Endometrial microvascular endothelial cells (primary cell): ENCODE results near the gene ROBO2. TPM values are rescaled to one million over a fixed set of nuclear protein-coding genes. Genes with fewer than 3 reads are reported as not detected.

Source experiments
- in situ Hi-C: cut with HindIII; loops from 2 replicates; pipeline ENCODE4 v1.10.0; 2017; ENCODE audit warnings: low sequenced_read_pairs, low pct_unique_long_range_greater_than_20kb; ENCODE audit errors: inconsistent ontology term
- total RNA-seq: library from RNA; depleted of rRNA; stranded (reverse); fragments of >200 nt; gene quantifications from one replicate; pipeline ENCODE4 v1.2.3, GENCODE V29; 2015; ENCODE audit errors: inconsistent ontology term

Gene ROBO2
- total RNA-seq, 1 donor from 2014 or later, result 0.09 TPM

DNA sequence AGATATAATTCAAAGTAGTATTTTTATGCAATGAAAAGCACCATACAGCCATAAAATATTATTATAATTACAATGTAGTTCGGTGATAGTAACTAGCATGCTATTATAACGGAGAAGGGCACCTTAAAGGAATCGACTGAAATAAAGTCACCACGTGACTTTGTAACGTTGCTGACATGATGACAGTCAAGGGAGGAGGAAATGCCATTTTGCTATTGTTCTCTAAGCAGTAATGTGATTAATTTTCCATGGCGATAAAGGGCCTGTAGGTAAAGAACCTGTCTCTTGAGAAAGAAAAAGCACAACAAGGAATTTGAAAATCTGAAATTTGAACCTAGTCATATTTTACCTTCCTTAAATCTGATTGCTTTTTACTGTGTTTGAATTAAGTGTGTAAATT is 526.2 kb downstream of the ROBO2 start:
- in situ Hi-C loops, result no loop called here

DNA sequence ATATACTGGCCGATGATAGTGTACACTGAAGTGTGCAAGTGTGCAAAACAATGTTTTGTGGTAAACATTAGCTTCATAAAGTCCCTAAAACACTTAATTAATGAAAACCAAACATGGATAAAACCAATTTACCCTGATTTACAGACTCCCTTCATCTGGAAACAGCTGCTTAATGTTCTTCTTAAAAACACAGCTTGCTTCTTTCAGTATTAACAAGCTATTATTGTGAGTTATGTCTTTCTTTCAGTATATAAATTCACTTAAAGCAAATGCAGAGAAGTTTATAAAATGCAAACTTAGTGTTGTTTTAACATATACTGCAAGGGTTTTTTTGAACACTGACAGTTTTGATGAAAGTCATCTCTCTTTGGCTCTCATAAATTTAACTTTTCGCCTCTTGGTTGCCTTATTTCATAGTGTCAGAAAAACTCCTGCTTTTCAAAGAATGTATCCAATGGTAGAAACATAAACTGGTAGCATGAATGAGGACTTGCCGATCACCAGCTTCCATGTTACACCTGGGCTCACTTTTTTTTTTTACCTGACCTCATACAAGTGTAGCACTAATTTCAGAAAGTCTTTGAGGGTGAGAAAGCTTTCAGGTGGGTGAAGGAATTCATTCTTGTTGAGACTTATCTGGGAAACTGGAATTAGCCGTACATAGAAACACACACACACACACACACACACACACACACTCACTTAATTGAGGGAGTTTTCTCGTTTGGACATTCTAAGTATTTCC is 532.2 kb downstream of the ROBO2 start:
- in situ Hi-C loops, result no loop called here

DNA sequence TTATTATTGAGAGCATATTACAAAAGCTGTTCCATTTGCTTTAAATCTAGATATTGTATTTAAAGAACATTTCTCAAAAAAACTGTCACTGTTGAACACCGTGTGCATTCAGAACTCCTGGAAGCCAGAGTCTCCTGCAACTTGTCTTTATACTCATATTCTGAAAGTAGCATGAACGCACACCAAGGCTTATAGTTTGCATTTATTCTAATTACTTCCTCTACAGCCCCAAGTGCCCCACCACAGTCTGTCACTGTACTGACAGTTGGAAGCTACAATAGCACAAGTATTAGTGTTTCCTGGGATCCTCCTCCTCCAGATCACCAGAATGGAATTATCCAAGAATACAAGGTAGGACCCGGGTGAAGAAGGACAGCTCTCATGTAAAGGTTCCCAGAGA is 537.4 kb downstream of the ROBO2 start:
- in situ Hi-C loops, result no loop called here

DNA sequence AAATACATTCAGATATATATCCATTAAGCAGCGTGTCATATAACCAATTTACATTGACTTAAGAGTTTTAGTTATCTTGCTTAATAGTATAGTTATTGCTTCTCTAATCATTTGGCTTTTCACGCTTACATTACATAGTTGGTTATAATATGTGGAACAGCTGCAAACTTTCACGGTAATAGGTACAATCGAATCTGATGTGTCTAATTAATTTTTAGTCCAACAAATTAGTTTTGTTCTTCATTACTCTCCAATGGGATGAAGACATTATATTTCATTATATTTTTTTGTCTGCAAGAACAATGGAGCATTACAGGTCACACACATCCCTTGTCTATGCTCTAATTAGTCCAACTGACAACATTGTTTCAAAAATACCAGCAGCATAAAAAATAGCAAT is 546.3 kb downstream of the ROBO2 start:
- in situ Hi-C loops, result no loop called here

DNA sequence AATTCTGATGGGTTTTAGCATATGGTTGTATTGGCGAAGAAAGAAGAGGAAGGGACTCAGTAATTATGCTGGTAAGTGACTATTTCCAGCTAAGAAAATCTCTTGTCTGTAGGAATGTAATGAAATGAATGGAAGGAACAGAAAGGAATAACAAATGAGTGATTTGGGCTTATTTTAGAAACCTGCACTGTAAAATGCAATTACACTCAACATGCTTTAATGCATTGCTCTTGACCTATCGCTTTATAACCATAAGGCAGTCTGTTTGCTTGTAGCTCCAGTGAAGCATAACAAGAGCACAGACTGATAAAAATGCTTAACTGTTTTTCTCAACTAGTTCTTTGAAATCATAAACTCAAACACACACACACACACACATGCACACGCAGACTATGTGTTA is 549.0 kb downstream of the ROBO2 start:
- in situ Hi-C loops, result no loop called here

DNA sequence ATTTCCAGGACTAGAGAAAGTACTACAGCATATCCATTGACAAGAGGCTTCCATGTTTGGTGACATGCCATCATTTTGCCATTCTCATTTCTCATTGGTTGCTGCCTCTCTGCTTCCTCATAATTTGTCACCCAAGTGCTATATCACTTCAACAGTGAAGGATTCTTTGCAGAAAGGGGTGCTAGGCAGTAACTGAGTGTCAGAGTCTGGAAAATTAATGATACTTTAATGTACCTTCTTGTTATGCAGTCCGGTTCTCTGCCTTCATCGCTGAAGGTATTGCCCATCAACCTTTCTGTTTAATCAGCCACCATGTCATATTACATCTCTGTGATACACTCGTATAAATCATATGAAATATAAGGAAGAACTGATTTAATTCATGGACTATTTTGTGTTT is 550.3 kb downstream of the ROBO2 start:
- in situ Hi-C loops, result no loop called here

DNA sequence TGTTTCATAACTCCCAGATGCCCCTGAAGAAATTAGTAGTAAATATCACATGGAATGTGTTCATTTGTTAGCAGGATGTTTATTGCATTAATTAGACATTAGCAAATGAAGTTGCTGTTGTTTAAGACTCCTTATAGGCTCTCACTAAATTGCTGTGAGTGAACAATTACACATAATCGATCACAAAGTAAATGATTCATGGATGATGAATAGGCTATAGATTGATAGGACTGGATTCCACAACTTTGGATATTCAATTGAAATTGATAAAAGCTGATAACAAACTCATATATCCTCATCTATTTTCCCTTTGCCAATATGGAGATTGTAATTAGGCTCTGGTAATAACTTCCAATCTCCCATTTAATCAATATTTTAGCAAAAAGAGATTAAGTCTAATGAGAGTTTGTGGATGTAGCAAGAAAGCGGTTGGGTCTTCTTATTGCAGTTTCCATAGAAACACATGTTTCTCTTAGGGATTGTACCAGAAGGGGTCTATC is 555.5 kb downstream of the ROBO2 start:
- in situ Hi-C loops, result no loop called here

DNA sequence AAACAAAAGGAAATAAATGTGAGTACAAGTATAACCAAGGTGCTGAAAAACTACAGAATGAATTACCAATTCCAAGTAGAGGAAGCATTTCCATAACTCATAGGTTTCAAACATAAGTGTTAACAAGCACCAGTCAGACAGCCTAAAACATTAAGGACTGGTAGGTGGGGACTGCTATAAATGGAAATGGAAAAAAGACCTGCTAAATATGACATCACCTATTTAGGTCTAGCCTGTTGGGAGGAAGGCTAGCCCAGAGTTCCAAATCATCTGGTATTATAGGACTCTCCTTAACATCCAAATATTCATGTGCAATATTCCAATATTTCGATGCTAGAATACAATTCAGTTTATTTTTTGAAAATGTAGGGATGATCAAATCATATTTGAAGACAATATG is 560.0 kb downstream of the ROBO2 start:
- in situ Hi-C loops, result no loop called here

DNA sequence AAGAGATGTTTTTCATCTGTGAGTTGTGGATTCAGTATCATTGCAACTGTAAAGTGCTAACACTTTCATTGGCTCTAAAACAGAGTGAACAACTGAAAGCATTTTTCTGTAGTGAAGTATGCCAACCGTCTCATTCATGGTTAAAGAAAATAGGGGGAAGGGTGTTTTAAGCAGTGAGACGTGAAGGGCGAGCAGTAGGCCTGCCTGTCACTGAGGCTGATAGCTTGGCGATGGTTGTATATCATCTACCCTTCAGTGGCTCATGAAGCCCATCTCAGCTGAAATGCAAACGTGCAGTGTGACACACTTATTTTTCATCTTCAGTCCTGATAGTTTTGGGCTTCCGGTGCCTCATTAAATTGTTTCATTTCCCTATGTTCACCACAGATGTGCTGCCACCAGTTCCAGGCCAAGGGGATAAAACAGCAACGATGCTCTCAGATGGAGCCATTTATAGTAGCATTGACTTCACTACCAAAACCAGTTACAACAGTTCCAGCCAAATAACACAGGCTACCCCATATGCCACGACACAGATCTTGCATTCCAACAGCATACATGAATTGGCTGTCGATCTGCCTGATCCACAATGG is 562.0 kb downstream of the ROBO2 start:
- in situ Hi-C loops, result no loop called here

DNA sequence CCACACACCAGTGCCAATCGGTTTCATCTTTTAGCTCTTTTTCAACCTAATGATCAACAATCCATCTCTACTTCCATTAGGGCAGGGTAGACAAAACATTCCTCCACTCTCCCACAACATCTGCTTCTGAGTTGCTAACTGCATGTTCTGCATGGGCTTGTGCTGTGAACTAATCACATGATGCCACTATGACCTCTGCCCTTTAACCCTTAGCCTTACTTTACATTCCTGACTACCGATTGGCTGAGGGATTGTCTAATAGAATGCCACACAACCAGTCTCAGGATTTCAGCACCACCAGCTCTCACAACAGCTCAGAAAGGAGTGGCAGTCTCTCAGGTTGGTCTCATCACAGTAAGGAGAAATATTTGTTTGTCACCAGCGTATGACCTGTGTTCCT is 562.8 kb downstream of the ROBO2 start:
- in situ Hi-C loops, result no loop called here

DNA sequence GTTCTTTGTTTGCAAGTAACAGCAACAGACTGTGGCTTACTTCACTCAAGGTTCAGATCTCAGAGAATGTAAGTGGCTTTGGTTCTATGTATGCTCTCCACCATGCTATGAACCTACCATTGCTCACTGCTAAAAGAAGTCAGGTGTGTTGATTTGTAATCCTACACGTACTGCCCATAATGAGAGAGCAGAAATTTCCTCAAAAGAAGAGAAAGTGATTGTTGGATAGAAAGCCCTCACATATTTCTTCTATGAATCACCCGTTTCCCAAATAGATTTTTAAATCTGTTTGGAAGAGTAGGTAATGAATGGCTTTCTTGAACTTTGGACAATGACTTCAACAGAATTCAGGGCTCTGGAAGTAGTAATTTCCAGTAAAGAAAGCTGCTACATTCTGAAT is 565.4 kb downstream of the ROBO2 start:
- in situ Hi-C loops, result no loop called here

DNA sequence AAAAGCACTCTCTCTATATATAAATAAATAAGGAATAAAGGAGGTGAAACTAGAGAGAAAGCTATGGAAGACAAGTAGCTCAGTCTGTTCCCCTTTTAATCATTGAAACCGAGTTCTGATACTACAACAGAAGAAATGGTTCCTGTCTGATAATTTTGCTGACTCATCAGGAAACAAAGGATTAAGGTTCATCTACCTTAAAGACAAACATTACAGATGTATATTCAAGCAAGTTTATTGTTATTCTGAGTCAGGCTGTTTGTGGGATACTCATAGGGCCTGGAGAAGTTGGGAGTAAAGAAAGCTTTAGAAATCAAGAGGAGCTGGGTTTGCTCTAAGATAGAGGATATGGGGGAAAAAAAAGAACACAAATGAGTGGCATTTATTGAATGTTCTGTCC is 566.0 kb downstream of the ROBO2 start:
- in situ Hi-C loops, result no loop called here

DNA sequence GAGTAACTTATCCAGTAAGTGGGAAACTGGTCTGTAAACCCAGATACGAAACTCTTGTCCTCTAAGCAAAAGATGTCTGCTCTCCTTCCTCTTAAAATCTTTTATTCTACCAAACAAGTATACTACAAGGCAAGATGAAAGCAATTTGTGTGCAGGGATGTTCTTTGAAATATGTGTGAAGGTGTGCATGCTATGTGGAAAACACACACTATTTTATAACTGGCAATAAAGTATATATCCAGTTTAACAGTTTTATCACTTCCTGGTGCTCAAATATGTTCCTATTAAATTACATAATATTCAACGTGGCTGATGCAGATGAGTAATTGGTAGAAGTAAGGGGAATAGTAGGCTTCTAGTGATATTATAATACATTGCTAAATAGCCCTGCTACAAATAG is 566.5 kb downstream of the ROBO2 start:
- in situ Hi-C loops, result no loop called here

DNA sequence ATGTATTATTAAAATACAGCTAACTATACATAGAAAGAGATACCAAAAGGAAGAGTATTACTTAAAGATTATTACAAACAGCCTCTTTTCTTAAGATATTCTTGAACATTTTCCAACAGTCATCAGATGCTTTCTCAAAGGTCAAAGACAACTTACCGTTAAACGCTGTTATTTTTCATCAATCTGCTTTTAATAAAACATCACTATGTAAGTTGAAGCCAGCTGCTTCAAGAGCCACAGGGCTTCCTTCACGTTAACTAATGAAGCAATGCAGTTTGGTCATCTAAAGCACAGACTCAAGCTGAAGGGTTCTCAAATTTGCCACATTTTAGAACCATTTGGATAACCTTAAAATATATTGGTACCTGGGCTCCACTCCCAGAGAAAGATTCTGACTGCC is 578.8 kb downstream of the ROBO2 start:
- in situ Hi-C loops, result no loop called here

DNA sequence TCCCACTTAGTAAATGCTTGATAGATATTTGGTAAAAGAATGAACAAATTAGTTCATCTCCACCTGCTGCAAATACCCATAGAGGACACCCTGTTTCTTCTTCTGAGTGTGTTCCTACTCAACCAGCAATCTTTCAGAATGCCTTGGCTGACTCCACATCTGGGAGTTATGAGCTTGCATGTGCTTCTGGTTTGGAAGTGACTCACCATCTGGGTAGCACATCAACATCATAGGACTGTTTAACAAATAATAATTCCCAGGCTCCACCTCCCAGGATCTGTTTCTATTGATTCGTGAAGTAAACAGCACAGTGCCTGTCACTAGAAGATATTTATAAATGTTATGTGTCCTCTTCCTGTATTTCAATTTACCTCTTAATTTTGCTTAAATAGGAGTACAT is 580.1 kb downstream of the ROBO2 start:
- in situ Hi-C loops, result no loop called here

DNA sequence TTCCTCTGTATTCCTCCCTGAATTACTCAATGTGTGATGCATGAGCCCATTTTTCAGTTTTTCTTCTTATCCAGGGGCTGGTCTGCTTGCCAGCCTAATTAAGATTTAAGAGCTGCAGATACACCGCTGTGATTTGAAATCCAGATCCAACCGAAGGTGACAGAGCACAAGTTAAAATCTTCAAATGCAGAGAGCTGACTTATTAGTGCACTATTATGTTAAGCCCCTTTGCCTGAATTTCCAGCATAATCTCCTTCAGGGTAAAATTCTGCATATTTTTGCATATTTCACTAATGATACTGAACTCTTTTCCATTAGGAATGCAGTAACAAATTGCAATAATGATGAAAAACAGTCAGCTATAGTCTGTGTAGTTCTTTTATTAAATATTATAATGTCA is 583.6 kb downstream of the ROBO2 start:
- in situ Hi-C loops, result no loop called here

DNA sequence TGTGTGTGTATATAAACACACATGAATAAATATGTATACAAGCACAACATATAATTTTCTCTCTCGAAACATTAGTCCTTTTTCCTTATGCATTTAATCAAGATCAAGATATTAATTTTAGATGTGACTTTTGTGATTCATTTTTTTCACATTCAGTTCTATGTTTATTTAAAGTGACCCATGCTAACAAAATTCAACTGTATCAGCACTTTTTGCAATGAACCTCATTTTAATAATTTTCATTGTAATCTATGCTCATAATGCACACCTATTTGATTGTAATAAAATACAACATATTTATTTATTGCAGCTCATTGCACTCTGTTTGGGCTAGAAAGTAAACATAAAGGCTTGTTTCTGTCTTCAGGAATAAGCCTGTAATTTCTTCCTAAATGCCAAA is 586.3 kb downstream of the ROBO2 start:
- in situ Hi-C loops, result no loop called here

DNA sequence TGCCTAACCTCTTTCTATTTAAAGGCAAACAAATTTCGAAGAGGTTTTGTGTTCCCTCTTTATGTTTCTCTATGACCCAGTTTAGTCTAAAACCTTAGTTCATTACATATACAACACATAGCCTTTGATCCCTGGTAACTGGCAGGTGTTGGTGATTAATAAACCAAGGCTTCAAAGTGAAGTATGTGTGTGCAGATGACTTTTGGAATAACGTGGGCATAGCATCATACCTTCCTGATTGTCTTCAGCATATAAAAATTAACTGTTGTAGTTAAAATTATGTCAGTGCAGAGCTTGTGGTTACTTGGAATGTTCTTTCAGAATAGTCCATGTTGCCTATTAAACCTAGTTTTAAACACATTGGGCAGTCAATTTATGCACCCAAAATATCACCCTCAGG is 608.3 kb downstream of the ROBO2 start:
- in situ Hi-C loops, result no loop called here

DNA sequence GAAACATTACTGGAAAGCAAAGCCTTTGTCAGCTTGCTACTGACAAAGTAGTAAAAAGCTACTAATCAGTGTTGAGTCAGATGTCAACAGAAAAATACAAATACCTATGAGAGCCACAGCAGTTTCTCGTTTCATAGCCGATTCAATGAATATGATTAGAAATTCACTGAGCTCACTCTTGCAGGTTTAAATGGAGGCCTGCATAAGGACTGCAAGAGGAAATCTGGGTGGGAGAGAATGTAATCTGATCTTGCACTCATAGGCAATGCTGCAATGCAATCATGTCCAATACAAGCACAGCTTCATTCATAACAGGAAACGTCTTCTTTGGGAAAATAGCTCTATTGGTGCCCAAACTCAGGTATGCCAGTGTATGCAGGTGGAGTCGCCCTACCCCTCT is 608.8 kb downstream of the ROBO2 start:
- in situ Hi-C loops, result no loop called here

DNA sequence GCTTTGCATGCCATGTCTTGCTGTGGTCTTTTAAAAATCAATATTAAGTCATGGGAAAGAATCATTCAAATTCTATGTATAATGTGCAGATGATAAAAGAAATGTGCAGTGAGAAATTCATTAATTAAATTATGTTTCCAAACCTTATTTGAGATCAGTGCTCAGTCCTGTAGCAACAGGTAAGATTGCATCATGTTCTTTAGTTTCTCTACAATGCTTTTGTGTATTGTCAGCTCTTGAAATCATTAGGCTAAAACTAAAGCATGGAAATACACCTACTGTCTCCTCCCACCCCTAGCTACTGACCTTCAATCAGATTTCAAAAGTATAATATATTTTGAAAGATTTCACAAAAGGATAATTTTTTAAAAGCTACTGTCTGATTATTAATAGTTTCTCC is 612.7 kb downstream of the ROBO2 start:
- in situ Hi-C loops, result no loop called here

DNA sequence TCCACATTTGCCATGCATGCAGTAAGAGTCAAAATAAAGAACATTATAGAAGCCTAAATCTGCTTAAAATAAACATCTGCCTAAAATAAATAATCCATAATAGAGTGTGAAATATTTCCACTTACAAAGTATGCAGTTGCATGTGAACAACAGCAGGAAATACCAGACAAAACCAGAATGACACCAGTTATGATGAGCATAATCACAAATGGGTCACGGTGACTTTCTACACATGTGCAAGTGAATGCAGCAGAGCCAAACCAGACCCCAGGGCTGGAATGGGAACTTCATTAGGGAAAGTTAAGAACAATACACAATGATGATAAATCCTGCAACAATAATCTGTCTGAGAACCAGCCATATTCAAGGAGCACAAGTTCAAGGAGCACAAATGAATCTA is 615.5 kb downstream of the ROBO2 start:
- in situ Hi-C loops, result no loop called here
